ENCODE measurements around the gene GRIK2. TPM values are rescaled to one million over a fixed set of nuclear protein-coding genes. Genes with fewer than 3 reads are reported as not detected.

The GRIK2 gene
- total and polyA plus RNA-seq, 11 donors = 0.33 to 7.0 (median 3.9) TPM

DNA sequence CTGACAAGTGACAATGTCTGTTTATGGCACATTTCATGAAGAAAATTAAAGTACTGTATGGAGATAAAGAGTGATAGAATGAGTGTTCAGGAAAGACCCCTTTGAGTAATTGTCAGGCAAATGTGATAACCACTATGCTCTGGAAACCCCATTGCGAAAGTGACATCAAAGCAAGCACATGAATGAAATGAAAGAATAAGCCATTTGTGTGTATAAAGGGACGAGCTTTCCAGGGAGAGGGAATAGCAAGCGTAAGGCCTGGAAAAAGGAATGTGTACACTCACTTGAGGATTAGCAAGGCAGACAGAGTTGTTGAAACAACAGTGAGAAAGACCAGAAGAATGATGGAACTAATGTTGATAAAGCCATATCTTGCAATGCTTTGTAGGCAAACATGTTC is 490.0 kb downstream of the GRIK2 start:
- no peaks in the 10 kb centered on the region for H3K36me3 ChIP-seq
- H3K4me1 ChIP-seq = no peaks in the 10 kb centered on the region
- H3K4me3 ChIP-seq = no peak overlapping the region
- ATAC-seq (no peak), DNase-seq (no peak)
- 35 to 63% (median 52%) methylated on average over 3 of the region's 3 CpGs for WGBS, 4 donors
- intact Hi-C loops (cut with DNase I) = no loop called here
- no peaks in the 10 kb centered on the region for H3K9me3 ChIP-seq
- no peak overlapping the region for H3K27ac ChIP-seq
- no peak for TF ChIP-seq POLR2A (IDR thresholded peaks at IDR 0.05)
- H3K27me3 ChIP-seq = no peaks in the 10 kb centered on the region

GRCh38 chr6:101887532-101887931 is 494.0 kb downstream of the GRIK2 start:
- WGBS, 4 donors = 36 to 61% (median 50%) methylated on average over 5 of the region's 5 CpGs
- intact Hi-C loops (cut with DNase I) = no loop called here
- no peaks in the 10 kb centered on the region for H3K4me1 ChIP-seq
- DNase-seq (no peak), ATAC-seq (no peak)
- H3K9me3 ChIP-seq = no peaks in the 10 kb centered on the region
- no peak for TF ChIP-seq POLR2A (IDR thresholded peaks at IDR 0.05)
- TF ChIP-seq, protein P1, sequence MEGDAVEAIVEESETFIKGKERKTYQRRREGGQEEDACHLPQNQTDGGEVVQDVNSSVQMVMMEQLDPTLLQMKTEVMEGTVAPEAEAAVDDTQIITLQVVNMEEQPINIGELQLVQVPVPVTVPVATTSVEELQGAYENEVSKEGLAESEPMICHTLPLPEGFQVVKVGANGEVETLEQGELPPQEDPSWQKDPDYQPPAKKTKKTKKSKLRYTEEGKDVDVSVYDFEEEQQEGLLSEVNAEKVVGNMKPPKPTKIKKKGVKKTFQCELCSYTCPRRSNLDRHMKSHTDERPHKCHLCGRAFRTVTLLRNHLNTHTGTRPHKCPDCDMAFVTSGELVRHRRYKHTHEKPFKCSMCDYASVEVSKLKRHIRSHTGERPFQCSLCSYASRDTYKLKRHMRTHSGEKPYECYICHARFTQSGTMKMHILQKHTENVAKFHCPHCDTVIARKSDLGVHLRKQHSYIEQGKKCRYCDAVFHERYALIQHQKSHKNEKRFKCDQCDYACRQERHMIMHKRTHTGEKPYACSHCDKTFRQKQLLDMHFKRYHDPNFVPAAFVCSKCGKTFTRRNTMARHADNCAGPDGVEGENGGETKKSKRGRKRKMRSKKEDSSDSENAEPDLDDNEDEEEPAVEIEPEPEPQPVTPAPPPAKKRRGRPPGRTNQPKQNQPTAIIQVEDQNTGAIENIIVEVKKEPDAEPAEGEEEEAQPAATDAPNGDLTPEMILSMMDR (IDR thresholded peaks at IDR 0.05) = no peak
- H3K27me3 ChIP-seq = no peaks in the 10 kb centered on the region
- H3K4me3 ChIP-seq = no peak overlapping the region
- no peak overlapping the region for H3K27ac ChIP-seq
- H3K36me3 ChIP-seq = no peaks in the 10 kb centered on the region

- H3K27me3 ChIP-seq = no peaks in the 10 kb centered on the region
- no peaks in the 10 kb centered on the region for H3K4me1 ChIP-seq
- H3K4me3 ChIP-seq = no peak overlapping the region
- no peak for TF ChIP-seq POLR2A (IDR thresholded peaks at IDR 0.05)
- TF ChIP-seq, protein P1 (IDR thresholded peaks at IDR 0.05) = no peak
- ATAC-seq (no peak), DNase-seq (no peak)
- H3K27ac ChIP-seq = no peak overlapping the region
- no peaks in the 10 kb centered on the region for H3K36me3 ChIP-seq
- intact Hi-C loops (cut with DNase I) = no loop called here
- H3K9me3 ChIP-seq = peaks cover 0 to 3% (median 0%) of the 10 kb centered on the region in 12 donors
- 82 to 87% (median 86%) methylated on average over 6 of the region's 6 CpGs for WGBS, 4 donors
Observed at GRCh38 chr6:101907356-101908217, 514.1 kb downstream of the GRIK2 start.

- ATAC-seq (no peak), DNase-seq (no peak)
- H3K4me1 ChIP-seq = no peaks in the 10 kb centered on the region
- no peaks in the 10 kb centered on the region for H3K27me3 ChIP-seq
- H3K4me3 ChIP-seq = no peak overlapping the region
- H3K36me3 ChIP-seq = no peaks in the 10 kb centered on the region
- intact Hi-C loops (cut with DNase I) = no loop called here
- no peaks in the 10 kb centered on the region for H3K9me3 ChIP-seq
- H3K27ac ChIP-seq = no peak overlapping the region
- 44 to 57% (median 55%) methylated on average over 1 of the region's 1 CpG for WGBS, 4 donors
- no peak for TF ChIP-seq POLR2A (IDR thresholded peaks at IDR 0.05)
- TF ChIP-seq, protein P1 (IDR thresholded peaks at IDR 0.05) = no peak
Observed at GRCh38 chr6:101909366-101909765, 515.9 kb downstream of the GRIK2 start.

Measured in heart left ventricle (tissue), 16 donors.